ENCODE data around the gene PSMC6. TPM values are rescaled to one million over a fixed set of nuclear protein-coding genes. Genes with fewer than 3 reads are reported as not detected.

Gene PSMC6
- total RNA-seq, 3 donors from 2014 or later (not counting 1 experiment from before 2014, with no cell fraction given), result 148 to 160 (median 159) TPM

GRCh38 chr14:52733824-52734223, 26.8 kb downstream of the PSMC6 start:
- Histone ChIP-seq H3K36me3 (ENCODE audit: control insufficient read depth, insufficient read depth, low read length) (peaks cover 9% of the 10 kb centered on the region), H3K4me3 (ENCODE audit: low read length) (no peak overlapping the region), H3K27ac (ENCODE audit: low read length) (no peak overlapping the region), H3K9me3 (ENCODE audit: control insufficient read depth, insufficient read depth, low read length) (no peaks in the 10 kb centered on the region), H3K27me3 (ENCODE audit: control insufficient read depth, insufficient read depth, low read length) (no peaks in the 10 kb centered on the region), H3K4me1 (ENCODE audit: control insufficient read depth, insufficient read depth, low read length) (peaks cover 12% of the 10 kb centered on the region)
- Mint-ChIP-seq H3K36me3 (peaks cover 5% of the 10 kb centered on the region), H3K27ac (no peak overlapping the region), H3K4me3 (no peak overlapping the region), H3K9me3 (no peaks in the 10 kb centered on the region), H3K27me3 (ENCODE audit: low read depth in 2 of 2) (no peaks in the 10 kb centered on the region), H3K4me1 (peaks cover 58 to 59% of the 10 kb centered on the region in 2 donors)
- no peak for TF ChIP-seq CTCF (IDR thresholded peaks at IDR 0.05)
- DNase-seq, result no peak
- WGBS (ENCODE audit: insufficient coverage), result 97% methylated on average over 9 of the region's 9 CpGs
- no peak for ATAC-seq
- intact Hi-C loops (cut with micrococcal nuclease), result loop anchor here (10.0 kb wide), 1 partner anchor 61 kb away; the partner anchor contains the start of gene GNPNAT1

DNA sequence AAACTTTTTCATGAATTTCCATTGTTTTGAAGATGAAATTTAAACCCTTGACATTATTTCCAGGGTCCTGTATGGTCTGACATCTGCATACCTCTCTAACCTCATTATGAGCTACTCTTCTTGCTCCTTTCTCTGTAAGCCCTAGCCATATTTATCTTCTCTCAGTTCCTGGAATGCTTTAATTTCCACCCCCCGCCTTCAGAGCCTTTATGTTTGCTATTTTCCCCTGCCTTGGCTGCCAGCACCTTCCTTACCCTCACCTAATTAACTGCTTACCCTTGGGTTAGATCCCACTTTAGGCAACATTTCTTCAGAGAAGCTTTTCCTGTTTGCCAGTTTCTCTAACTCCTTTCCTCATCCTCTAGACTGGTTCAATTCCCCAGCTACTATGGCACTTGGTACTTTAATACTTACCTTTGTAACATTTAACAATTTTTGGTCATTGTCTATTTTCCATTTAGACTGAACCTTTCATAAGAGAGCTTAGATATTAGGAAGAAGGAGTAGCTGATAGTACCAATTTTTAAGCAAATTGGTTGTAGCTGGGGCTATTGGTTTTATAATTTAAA, 29.0 kb downstream of the PSMC6 start:
- H3K9me3 Mint-ChIP-seq, result no peaks in the 10 kb centered on the region
- no peaks in the 10 kb centered on the region for H3K27me3 Mint-ChIP-seq (ENCODE audit: low read depth in 2 of 2)
- no peak for DNase-seq
- TF ChIP-seq CTCF (IDR thresholded peaks at IDR 0.05), result no peak
- Histone ChIP-seq H3K27ac (ENCODE audit: low read length) (no peak overlapping the region), H3K9me3 (ENCODE audit: control insufficient read depth, insufficient read depth, low read length) (no peaks in the 10 kb centered on the region), H3K4me1 (ENCODE audit: control insufficient read depth, insufficient read depth, low read length) (peaks cover 7% of the 10 kb centered on the region), H3K36me3 (ENCODE audit: control insufficient read depth, insufficient read depth, low read length) (peaks cover 9% of the 10 kb centered on the region), H3K27me3 (ENCODE audit: control insufficient read depth, insufficient read depth, low read length) (no peaks in the 10 kb centered on the region), H3K4me3 (ENCODE audit: low read length) (no peak overlapping the region)
- 90% methylated on average over 1 of the region's 1 CpG for WGBS (ENCODE audit: insufficient coverage)
- peak overlapping the region; percentile 7 to 62 for H3K27ac Mint-ChIP-seq
- H3K4me3 Mint-ChIP-seq, result no peak overlapping the region
- H3K36me3 Mint-ChIP-seq, result peaks cover 5% of the 10 kb centered on the region
- intact Hi-C loops (cut with micrococcal nuclease), result loop anchor here (10.0 kb wide), 1 partner anchor 59 kb away; the partner anchor contains the start of gene GNPNAT1
- no peak for ATAC-seq
- peaks cover 62% of the 10 kb centered on the region in 2 donors for H3K4me1 Mint-ChIP-seq

DNA sequence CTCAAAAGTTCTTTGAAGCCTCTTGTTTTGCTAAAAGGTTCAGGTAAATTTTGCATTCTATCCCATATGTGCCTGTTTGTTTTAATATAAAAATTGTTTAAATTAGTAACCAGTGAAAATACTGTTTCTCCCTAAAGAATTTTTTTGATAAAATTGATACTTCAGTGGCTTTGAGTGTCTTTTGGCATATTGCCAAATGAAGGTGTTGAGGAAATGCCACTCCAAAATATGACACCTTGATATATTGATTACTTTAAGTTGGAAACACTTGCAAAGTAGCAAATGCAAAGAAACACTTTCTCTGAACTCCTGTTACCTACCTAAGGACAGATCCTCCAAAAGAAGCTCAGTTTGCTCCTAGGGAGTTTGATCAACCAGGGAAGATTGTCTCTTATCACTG, 31.4 kb downstream of the PSMC6 start:
- H3K27me3 ChIP-seq (ENCODE audit: control insufficient read depth, insufficient read depth, low read length), result no peaks in the 10 kb centered on the region
- H3K27ac Mint-ChIP-seq, result peak overlapping the region in 1 of 2 donors; percentile 37
- no peaks in the 10 kb centered on the region for H3K9me3 Mint-ChIP-seq
- TF ChIP-seq CTCF (IDR thresholded peaks at IDR 0.05), result no peak
- H3K36me3 Mint-ChIP-seq, result peaks cover 1% of the 10 kb centered on the region
- peaks cover 18% of the 10 kb centered on the region for H3K4me1 ChIP-seq (ENCODE audit: control insufficient read depth, insufficient read depth, low read length)
- DNase-seq, result peak in 1 of 2 donors; percentile 38
- intact Hi-C loops (cut with micrococcal nuclease), result loop anchor here (10.0 kb wide), 1 partner anchor 56 kb away; the partner anchor contains the start of gene GNPNAT1
- H3K4me3 ChIP-seq (ENCODE audit: low read length), result no peak overlapping the region
- H3K4me1 Mint-ChIP-seq, result peaks cover 66 to 67% of the 10 kb centered on the region in 2 donors
- H3K4me3 Mint-ChIP-seq, result no peak overlapping the region
- ATAC-seq, result no peak
- peaks cover 6% of the 10 kb centered on the region for H3K36me3 ChIP-seq (ENCODE audit: control insufficient read depth, insufficient read depth, low read length)
- no peak overlapping the region for H3K27ac ChIP-seq (ENCODE audit: low read length)
- no peaks in the 10 kb centered on the region for H3K9me3 ChIP-seq (ENCODE audit: control insufficient read depth, insufficient read depth, low read length)
- no peaks in the 10 kb centered on the region for H3K27me3 Mint-ChIP-seq (ENCODE audit: low read depth in 2 of 2)

- Histone ChIP-seq H3K27me3 (ENCODE audit: control insufficient read depth, insufficient read depth, low read length) (no peaks in the 10 kb centered on the region), H3K9me3 (ENCODE audit: control insufficient read depth, insufficient read depth, low read length) (no peaks in the 10 kb centered on the region), H3K27ac (ENCODE audit: low read length) (no peak overlapping the region), H3K4me3 (ENCODE audit: low read length) (no peak overlapping the region), H3K36me3 (ENCODE audit: control insufficient read depth, insufficient read depth, low read length) (peaks cover 3% of the 10 kb centered on the region), H3K4me1 (ENCODE audit: control insufficient read depth, insufficient read depth, low read length) (peaks cover 18% of the 10 kb centered on the region)
- no peaks in the 10 kb centered on the region for H3K36me3 Mint-ChIP-seq
- peak overlapping the region; percentile 93 to 96 for H3K27ac Mint-ChIP-seq
- H3K4me3 Mint-ChIP-seq, result peak overlapping the region; percentile 10
- H3K27me3 Mint-ChIP-seq (ENCODE audit: low read depth in 2 of 2), result no peaks in the 10 kb centered on the region
- ATAC-seq (no peak), DNase-seq (no peak)
- intact Hi-C loops (cut with micrococcal nuclease), result no loop called here
- H3K9me3 Mint-ChIP-seq, result no peaks in the 10 kb centered on the region
- H3K4me1 Mint-ChIP-seq, result peaks cover 45 to 56% of the 10 kb centered on the region in 2 donors
- no CpG with 5 or more reads among the region's 1 CpG for WGBS (ENCODE audit: insufficient coverage)
- no peak for TF ChIP-seq CTCF (IDR thresholded peaks at IDR 0.05)
Observed at GRCh38 chr14:52740751-52741150, 33.8 kb downstream of the PSMC6 start.
